Adipose tissue (tissue), 3 donors: Measurements from ENCODE around the gene IKBKE. TPM values are rescaled to one million over a fixed set of nuclear protein-coding genes. Genes with fewer than 3 reads are reported as not detected.

Source experiments
- polyA plus RNA-seq, 3 donors: library from polyadenylated mRNA; stranded (reverse); fragments of 200-250 nt; gene quantifications; one replicate each; pipeline ENCODE4 v1.2.3, GENCODE V29; 2013
- donor health status: healthy with polysubstance abuse.
- donor health status: Bipolar disorder and iron deficiency.
- donor health status: healthy.

IKBKE gene
- polyA plus RNA-seq, 3 donors: 2.0 to 2.8 (median 2.5) TPM

Other genes starting within 250 kb of the IKBKE start
- gene RASSF5, start 37.1 kb downstream of the IKBKE start, polyA plus RNA-seq: 1 to 10 TPM; 6.1 to 7.4 (median 6.9) TPM
- gene EIF2D, start 142.0 kb downstream of the IKBKE start, polyA plus RNA-seq: 10 to 100 TPM; 29.5 to 57.5 (median 42.1) TPM
- gene DYRK3, start 165.1 kb downstream of the IKBKE start, polyA plus RNA-seq: 10 to 100 TPM in 1 of 3 donors, 1 to 10 TPM in 2; 2.2 to 12.3 (median 7.6) TPM
- gene MAPKAPK2, start 214.4 kb downstream of the IKBKE start, polyA plus RNA-seq: 10 to 100 TPM; 24.3 to 69.4 (median 64.1) TPM